GM12878 (cell line): Measurements from ENCODE around the gene MMP3. TPM values are rescaled to one million over a fixed set of nuclear protein-coding genes. Genes with fewer than 3 reads are reported as not detected.

Source experiments
- ATAC-seq: fragments of 200-7000 bp; cut with Tn5 transposase; 3 replicates; pipeline ENCODE4 v1.9.1; 2020; ENCODE audit warnings: mild to moderate bottlenecking, moderate library complexity
- BruUV-seq: library from RNA; stranded (reverse); fragments of 400-500 nt; replicated peaks from 2 replicates; lab custom pipeline; 2021; lab: Mats Ljungman, UMichigan
- CTCF ChIA-PET: fragments of 300-600 bp; sonication (Branson Sonifier 250); formaldehyde crosslinking; extraction: SDS; loops from one replicate; lab custom pipeline; 2021; ENCODE audit warnings: inconsistent platforms; lab: Yijun Ruan, JAX
- POLR2A ChIA-PET: fragments of 350-600 bp; formaldehyde crosslinking; extraction: SDS; loops from one replicate; lab custom pipeline; 2021; ENCODE audit warnings: inconsistent platforms; lab: Charles Lee
- RAD21 ChIA-PET: fragments of 300-600 bp; sonication (Branson Sonifier 250); formaldehyde crosslinking; loops from one replicate; lab custom pipeline; 2023; ENCODE audit warnings: antibody characterized with exemption; ENCODE audit not compliant: unreplicated experiment; lab: Charles Lee
- SMC1A ChIA-PET: fragments of 300-600 bp; sonication (Branson Sonifier 250); formaldehyde crosslinking; loops from one replicate; lab custom pipeline; 2023; ENCODE audit not compliant: unreplicated experiment, uncharacterized antibody; lab: Charles Lee
- DNase-seq: peaks from one replicate; pipeline ENCODE4 v3.0.0-alpha.2; 2011; ENCODE audit warnings: low read depth, low spot score
- FAIRE-seq: peaks from 3 replicates; lab custom pipeline; 2011; peaks lifted over from hg19 to GRCh38; lab: Jason Lieb, UNC
- H2AFZ ChIP-seq: 2 replicates; pipeline ENCODE4 v1.6.0; 2011; ENCODE audit warnings: low read depth, low read length, control low read depth; ENCODE audit not compliant: control insufficient read depth
- H3K27ac ChIP-seq: 2 replicates; pipeline ENCODE4 v1.5.1; 2011; ENCODE audit warnings: control low read depth; ENCODE audit not compliant: control insufficient read depth, insufficient read depth
- H3K27me3 ChIP-seq, 2 experiments: replicated peaks in 1 of 2; 2 replicates each; pipeline versions ENCODE4 v1.6.0 to v1.6.1; 2011; ENCODE audit warnings: low read length in 1 of 2; ENCODE audit not compliant: control insufficient read depth in 2 of 2, insufficient read depth in 2 of 2
- H3K36me3 ChIP-seq, 2 experiments: 2 replicates each; pipeline ENCODE4 v1.5.1; 2011; ENCODE audit warnings: low read length in 1 of 2; ENCODE audit not compliant: control insufficient read depth in 2 of 2, insufficient read depth in 2 of 2
- H3K4me1 ChIP-seq: 2 replicates; pipeline ENCODE4 v1.6.1; 2011; ENCODE audit warnings: mild to moderate bottlenecking, low read length, moderate library complexity, mixed read lengths; ENCODE audit not compliant: control insufficient read depth, insufficient read depth
- H3K4me2 ChIP-seq: 2 replicates; pipeline ENCODE4 v1.6.0; 2011; ENCODE audit warnings: control low read depth; ENCODE audit not compliant: control insufficient read depth, insufficient read depth
- H3K4me3 ChIP-seq: fragments of 200-600 bp; sonication (generic); 2 replicates; pipeline ENCODE4 v1.5.1; 2016
- H3K79me2 ChIP-seq: 2 replicates; pipeline ENCODE4 v1.6.0; 2011; ENCODE audit warnings: low read length; ENCODE audit not compliant: control insufficient read depth, insufficient read depth
- H3K9ac ChIP-seq: 2 replicates; pipeline ENCODE4 v1.8.0; 2011; ENCODE audit warnings: low read length, control low read depth, mixed read lengths; ENCODE audit not compliant: control insufficient read depth, insufficient read depth
- H3K9me3 ChIP-seq: replicated peaks from 3 replicates; pipeline ENCODE4 v1.5.1; 2011; ENCODE audit warnings: mild to moderate bottlenecking, low read length; ENCODE audit not compliant: control insufficient read depth, insufficient read depth
- H4K20me1 ChIP-seq: 2 replicates; pipeline ENCODE4 v1.6.0; 2011; ENCODE audit not compliant: control insufficient read depth, insufficient read depth
- BRCA1 ChIP-seq: IDR thresholded peaks from 2 replicates; pipeline ENCODE4 v1.6.1; 2011; ENCODE audit warnings: low read depth, low read length, improper control_type of control experiment
- MTA3 ChIP-seq: IDR thresholded peaks from 2 replicates; pipeline ENCODE4 v1.6.1; 2012; ENCODE audit warnings: low read length, inconsistent platforms, borderline replicate concordance
- PAX8 ChIP-seq: fragments of 450-650 bp; IDR thresholded peaks from 2 replicates; pipeline ENCODE4 v1.6.1; 2017; ENCODE audit warnings: mild to moderate bottlenecking, moderate library complexity
- RBBP5 ChIP-seq: fragments of 200-600 bp; sonication (generic); conservative IDR thresholded peaks from 2 replicates; pipeline ENCODE4 v1.6.1; 2016
- SUZ12 ChIP-seq: fragments of 200-600 bp; sonication (generic); IDR thresholded peaks from one replicate; pipeline ENCODE4 v1.6.1; 2018; ENCODE audit warnings: antibody characterized with exemption, mild to moderate bottlenecking; ENCODE audit not compliant: unreplicated experiment
- ZNF207 ChIP-seq: fragments of 450-650 bp; IDR thresholded peaks from 2 replicates; pipeline ENCODE4 v1.6.1; 2014; ENCODE audit warnings: antibody characterized with exemption, mild to moderate bottlenecking, borderline replicate concordance
- WGBS: methylation state at CpG from one replicate; pipeline ENCODE4 v1.1.6; 2016; ENCODE audit warnings: low lambda C conversion rate; ENCODE audit not compliant: insufficient replicate concordance, insufficient coverage; ENCODE audit errors: missing lambda C conversion rate; 5-methylcytosine and 5-hydroxymethylcytosine counted together
- in situ Hi-C: fragments of 300-500 bp; cut with MboI; formaldehyde crosslinking; loops from 9 replicates; pipeline ENCODE4 v1.14.3; 2018; ENCODE audit warnings: mixed read lengths
- intact Hi-C: fragments of 100-400 bp; cut with micrococcal nuclease; formaldehyde crosslinking; loops from one replicate; pipeline ENCODE4 v1.14.2; 2022; ENCODE audit not compliant: unreplicated experiment
- polyA plus RNA-seq, 11 experiments: library from polyadenylated mRNA; depleted of rRNA in 4 of 11; unstranded in 6 of 11; stranded (reverse) in 5 of 11; fragments of >200 nt; fragmentation: Nextera tagmentation in 4 of 11; fragmentation: Illumina TruSeq in 1 of 11; extraction: Ambion mirVana in 4 of 11; extraction: Trizol in 1 of 11; gene quantifications; 1 replicate in 1 of 11; 2 replicates in 10 of 11; pipeline versions ENCODE4 v1.2.1 to v1.2.3, GENCODE V29; 2011 to 2016; ENCODE audit warnings: inconsistent platforms in 2 of 11, missing spikeins in 2 of 11, low read depth in 1 of 11
- total RNA-seq, 4 experiments: library from RNA; depleted of rRNA in 3 of 4; stranded (reverse); fragments of >200 nt in 3 of 4; fragmentation: Illumina TruSeq in 1 of 4; extraction: Trizol in 1 of 4; gene quantifications; 2 replicates each; pipeline versions ENCODE4 v1.2.1 to v1.2.3, GENCODE V29; 2013 to 2021
- TF ChIP-seq, protein P1 (sequence below): IDR thresholded peaks from 2 replicates; pipeline ENCODE4 v1.6.1; 2012; ENCODE audit warnings: low read depth, low read length, improper control_type of control experiment
- TF ChIP-seq, protein P2 (sequence below): fragments of 450-650 bp; IDR thresholded peaks from 2 replicates; pipeline ENCODE4 v1.6.1; 2017; ENCODE audit warnings: mild to moderate bottlenecking, moderate library complexity

MMP3 gene
- total and polyA plus RNA-seq, 10 of the 15 experiments (the other 5 are each of a cell fraction or from before 2014, with no cell fraction given) = 0.02 to 1.2 TPM; not detected in 8

DNA sequence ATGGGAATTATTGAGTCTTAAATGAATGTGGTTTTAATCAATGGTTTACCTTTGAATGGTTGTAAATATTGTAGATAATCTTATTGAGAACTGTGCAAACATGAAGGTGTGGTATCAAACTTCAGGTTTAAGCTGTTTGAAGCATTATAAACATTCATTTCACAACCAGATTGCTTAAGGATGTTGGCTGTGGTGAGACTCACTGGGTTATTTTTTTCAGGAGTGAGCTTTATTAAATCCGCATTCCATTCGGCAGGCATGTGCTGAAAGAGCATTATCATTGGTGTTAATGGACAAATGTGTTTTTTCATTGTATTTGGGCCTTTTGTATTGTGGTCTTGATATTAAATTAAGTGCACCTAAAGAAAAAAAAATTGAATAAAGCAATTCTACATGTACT lies 9.7 kb downstream of the MMP3 start:
- intact Hi-C loops = no loop called here
- no peak for ATAC-seq
- 90% methylated on average over 2 of the region's 2 CpGs for WGBS
- H2AFZ ChIP-seq = no peak overlapping the region
- TF ChIP-seq ZNF207 (no peak), RBBP5 (no peak), PAX8 (no peak), MTA3 (no peak), SUZ12 (no peak), BRCA1 (no peak)
- TF ChIP-seq, protein P1, sequence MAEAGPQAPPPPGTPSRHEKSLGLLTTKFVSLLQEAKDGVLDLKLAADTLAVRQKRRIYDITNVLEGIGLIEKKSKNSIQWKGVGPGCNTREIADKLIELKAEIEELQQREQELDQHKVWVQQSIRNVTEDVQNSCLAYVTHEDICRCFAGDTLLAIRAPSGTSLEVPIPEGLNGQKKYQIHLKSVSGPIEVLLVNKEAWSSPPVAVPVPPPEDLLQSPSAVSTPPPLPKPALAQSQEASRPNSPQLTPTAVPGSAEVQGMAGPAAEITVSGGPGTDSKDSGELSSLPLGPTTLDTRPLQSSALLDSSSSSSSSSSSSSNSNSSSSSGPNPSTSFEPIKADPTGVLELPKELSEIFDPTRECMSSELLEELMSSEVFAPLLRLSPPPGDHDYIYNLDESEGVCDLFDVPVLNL = no peak
- TF ChIP-seq, protein P2, sequence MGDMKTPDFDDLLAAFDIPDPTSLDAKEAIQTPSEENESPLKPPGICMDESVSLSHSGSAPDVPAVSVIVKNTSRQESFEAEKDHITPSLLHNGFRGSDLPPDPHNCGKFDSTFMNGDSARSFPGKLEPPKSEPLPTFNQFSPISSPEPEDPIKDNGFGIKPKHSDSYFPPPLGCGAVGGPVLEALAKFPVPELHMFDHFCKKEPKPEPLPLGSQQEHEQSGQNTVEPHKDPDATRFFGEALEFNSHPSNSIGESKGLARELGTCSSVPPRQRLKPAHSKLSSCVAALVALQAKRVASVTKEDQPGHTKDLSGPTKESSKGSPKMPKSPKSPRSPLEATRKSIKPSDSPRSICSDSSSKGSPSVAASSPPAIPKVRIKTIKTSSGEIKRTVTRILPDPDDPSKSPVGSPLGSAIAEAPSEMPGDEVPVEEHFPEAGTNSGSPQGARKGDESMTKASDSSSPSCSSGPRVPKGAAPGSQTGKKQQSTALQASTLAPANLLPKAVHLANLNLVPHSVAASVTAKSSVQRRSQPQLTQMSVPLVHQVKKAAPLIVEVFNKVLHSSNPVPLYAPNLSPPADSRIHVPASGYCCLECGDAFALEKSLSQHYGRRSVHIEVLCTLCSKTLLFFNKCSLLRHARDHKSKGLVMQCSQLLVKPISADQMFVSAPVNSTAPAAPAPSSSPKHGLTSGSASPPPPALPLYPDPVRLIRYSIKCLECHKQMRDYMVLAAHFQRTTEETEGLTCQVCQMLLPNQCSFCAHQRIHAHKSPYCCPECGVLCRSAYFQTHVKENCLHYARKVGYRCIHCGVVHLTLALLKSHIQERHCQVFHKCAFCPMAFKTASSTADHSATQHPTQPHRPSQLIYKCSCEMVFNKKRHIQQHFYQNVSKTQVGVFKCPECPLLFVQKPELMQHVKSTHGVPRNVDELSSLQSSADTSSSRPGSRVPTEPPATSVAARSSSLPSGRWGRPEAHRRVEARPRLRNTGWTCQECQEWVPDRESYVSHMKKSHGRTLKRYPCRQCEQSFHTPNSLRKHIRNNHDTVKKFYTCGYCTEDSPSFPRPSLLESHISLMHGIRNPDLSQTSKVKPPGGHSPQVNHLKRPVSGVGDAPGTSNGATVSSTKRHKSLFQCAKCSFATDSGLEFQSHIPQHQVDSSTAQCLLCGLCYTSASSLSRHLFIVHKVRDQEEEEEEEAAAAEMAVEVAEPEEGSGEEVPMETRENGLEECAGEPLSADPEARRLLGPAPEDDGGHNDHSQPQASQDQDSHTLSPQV = no peak
- TF ChIP-seq, all 136 proteins: peak for 0
- H3K4me2 ChIP-seq = no peak overlapping the region
- FAIRE-seq (no peak), DNase-seq (no peak)
- RAD21 ChIA-PET = interaction anchor here (0.7 to 1.9 kb wide), 2 partner anchors 21 to 107 kb away, joined by 3 to 8 read pairs; no protein-coding TSS in a partner anchor
- H3K36me3 ChIP-seq = no peaks in the 10 kb centered on the region
- H3K9ac ChIP-seq = no peak overlapping the region
- H3K27ac ChIP-seq = no peak overlapping the region
- no peaks in the 10 kb centered on the region for H4K20me1 ChIP-seq
- H3K4me3 ChIP-seq = no peak overlapping the region
- no peaks in the 10 kb centered on the region for H3K9me3 ChIP-seq
- CTCF ChIA-PET = interaction anchor here (1.1 to 6.0 kb wide), 3 partner anchors 81 to 107 kb away, joined by 4 to 53 read pairs (median 5); no protein-coding TSS in a partner anchor
- BruUV-seq = no TSS peak
- POLR2A ChIA-PET = no interaction called here
- SMC1A ChIA-PET = interaction anchor here (1.0 to 1.5 kb wide), 3 partner anchors 16 to 107 kb away, joined by 3 to 10 read pairs (median 3); no protein-coding TSS in a partner anchor
- in situ Hi-C loops = no loop called here
- no peaks in the 10 kb centered on the region for H3K4me1 ChIP-seq
- peaks cover 0 to 9% of the 10 kb centered on the region in 2 experiments; a peak in 3 of 4 replicates for H3K27me3 ChIP-seq
- no peaks in the 10 kb centered on the region for H3K79me2 ChIP-seq
